ENCODE measurements around the gene MFRP. TPM values are rescaled to one million over a fixed set of nuclear protein-coding genes. Genes with fewer than 3 reads are reported as not detected.

The MFRP gene
- total and polyA plus RNA-seq, 7 experiments from 2014 or later, result not detected

DNA sequence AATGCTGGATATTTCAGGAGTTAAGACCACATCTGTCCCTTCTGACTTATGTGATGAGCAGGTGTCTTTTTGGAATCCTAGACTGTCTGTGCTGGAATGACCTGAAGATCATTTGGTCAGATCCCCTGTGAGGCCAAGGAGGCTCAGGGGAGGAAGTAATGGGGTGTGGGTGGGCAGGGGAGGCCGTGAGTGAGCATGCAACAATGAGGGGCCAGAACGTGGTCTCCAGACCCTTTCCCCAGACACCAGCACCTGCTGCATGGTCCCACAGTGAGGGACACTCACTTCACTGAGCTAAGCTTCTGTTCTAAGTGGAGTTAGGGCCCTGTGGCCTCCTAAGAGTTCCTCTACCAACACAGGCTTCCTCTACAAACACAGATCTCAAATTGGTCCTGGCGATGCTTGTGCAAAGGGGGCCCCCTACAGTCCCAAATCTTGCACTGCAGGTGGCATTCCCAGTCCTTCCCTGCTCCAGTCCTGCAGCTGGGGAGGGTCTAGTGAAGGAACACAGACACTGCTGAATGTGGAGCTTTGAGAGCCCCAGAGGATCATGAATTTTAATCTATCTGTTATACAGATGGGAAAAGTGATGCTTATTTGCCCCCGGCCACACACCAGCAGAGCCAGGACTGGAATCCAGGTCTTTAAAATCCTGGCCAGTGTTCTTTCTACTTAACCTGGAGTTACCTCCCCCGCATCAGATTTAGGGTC lies 27.6 kb upstream of the MFRP start:
- ChIA-PET CTCF (interaction anchor here (1.0 to 2.7 kb wide), 5 partner anchors 7 to 36 kb away, joined by 3 to 14 read pairs (median 3); partner anchors contain the start of gene USP2), POLR2A (interaction anchor here (0.9 kb wide), 1 partner anchor 34 kb away, joined by 3 read pairs; the partner anchor contains the start of gene C1QTNF5)
- no peak overlapping the region for H3K4me3 ChIP-seq (ENCODE audit: low read length)
- DNase-seq (peak in 6 of 9 donors; percentile 23 to 46 (median 28)), ATAC-seq (peak; percentile 60)
- Mint-ChIP-seq H3K27me3 (peaks cover 5 to 23% (median 9%) of the 10 kb centered on the region in 5 donors), H3K4me3 (no peak overlapping the region), H3K9me3 (no peaks in the 10 kb centered on the region), H3K4me1 (peaks cover 0 to 10% (median 6%) of the 10 kb centered on the region in 7 donors), H3K27ac (no peak overlapping the region), H3K36me3 (no peaks in the 10 kb centered on the region)
- H3K27me3 ChIP-seq (ENCODE audit: control insufficient read depth in 2 of 2, insufficient read depth in 2 of 2, low read length in 2 of 2), result no peaks in the 10 kb centered on the region
- intact Hi-C loops (cut with micrococcal nuclease), result loop anchor here (1.0 kb wide), 1 partner anchor 18 kb away; no protein-coding TSS in a partner anchor
- H3K4me1 ChIP-seq (ENCODE audit: control insufficient read depth in 2 of 2, insufficient read depth in 2 of 2, low read length in 2 of 2), result peaks cover 0 to 11% of the 10 kb centered on the region in 2 donors
- H3K27ac ChIP-seq (ENCODE audit: low read depth, low read length), result no peak overlapping the region
- no peaks in the 10 kb centered on the region for H3K36me3 ChIP-seq (ENCODE audit: control insufficient read depth in 2 of 3, insufficient read depth in 3 of 3, low read length in 3 of 3)
- H3K9me3 ChIP-seq (ENCODE audit: control insufficient read depth in 2 of 3, low read length in 3 of 3), result no peaks in the 10 kb centered on the region

DNA sequence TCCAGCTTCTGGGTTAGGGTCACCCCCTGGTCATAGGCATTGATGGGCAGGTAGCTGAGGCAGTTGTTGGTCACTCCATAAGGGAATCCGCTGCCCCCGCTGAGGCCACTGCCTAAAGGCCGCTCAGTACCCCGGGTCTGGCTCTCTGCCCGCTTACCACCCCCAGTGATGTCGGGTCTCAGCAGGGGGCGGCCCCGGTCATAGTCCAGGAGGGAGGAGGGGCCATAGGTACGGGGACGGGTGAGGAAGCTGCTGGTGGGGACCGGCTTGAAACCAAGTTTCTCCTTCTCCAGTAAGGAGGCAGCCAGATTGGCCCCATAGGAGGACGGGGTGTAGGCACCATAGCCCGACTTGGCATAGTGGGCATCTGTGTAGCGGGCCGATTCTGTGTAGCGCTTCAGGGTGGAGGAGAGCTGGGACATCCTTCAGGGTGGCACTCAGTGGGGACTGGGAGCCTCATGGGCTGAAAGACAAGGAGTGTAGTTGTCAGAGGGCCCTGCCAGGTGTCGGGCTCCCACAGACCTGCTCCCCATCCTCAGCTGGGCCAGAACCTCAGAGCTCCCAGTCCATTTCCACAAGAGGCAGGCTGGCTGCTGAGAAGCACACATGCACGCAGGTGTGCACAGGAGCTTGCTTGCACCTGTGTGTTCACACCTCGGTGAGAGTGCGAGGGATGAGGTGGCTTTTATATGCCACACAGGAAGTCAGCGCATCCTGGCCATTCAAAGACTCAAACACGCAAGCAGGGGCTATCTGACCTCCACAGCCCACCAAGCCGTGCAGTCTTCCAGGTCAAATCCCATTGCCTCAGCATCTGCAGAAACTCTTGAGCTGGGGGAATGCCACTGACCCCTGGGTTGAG lies 26.8 kb upstream of the MFRP start:
- DNase-seq (no peak), ATAC-seq (no peak)
- peaks cover 0 to 2% of the 10 kb centered on the region in 2 donors for H3K27me3 ChIP-seq (ENCODE audit: control insufficient read depth in 2 of 2, insufficient read depth in 2 of 2, low read length in 2 of 2)
- Mint-ChIP-seq H3K36me3 (no peaks in the 10 kb centered on the region), H3K9me3 (no peaks in the 10 kb centered on the region), H3K27ac (no peak overlapping the region), H3K4me1 (peaks cover 0 to 10% (median 6%) of the 10 kb centered on the region in 7 donors), H3K27me3 (peaks cover 6 to 26% (median 13%) of the 10 kb centered on the region in 5 donors), H3K4me3 (no peak overlapping the region)
- no peak overlapping the region for H3K27ac ChIP-seq (ENCODE audit: low read depth, low read length)
- ChIA-PET CTCF (interaction anchor here (1.0 to 2.7 kb wide), 5 partner anchors 8 to 35 kb away, joined by 3 to 14 read pairs (median 3); partner anchors contain the start of gene USP2), POLR2A (interaction anchor here (0.7 to 0.9 kb wide), 2 partner anchors 17 to 33 kb away, joined by 3 to 5 read pairs; partner anchors contain the start of gene C1QTNF5)
- H3K36me3 ChIP-seq (ENCODE audit: control insufficient read depth in 2 of 3, insufficient read depth in 3 of 3, low read length in 3 of 3), result no peaks in the 10 kb centered on the region
- no peak overlapping the region for H3K4me3 ChIP-seq (ENCODE audit: low read length)
- intact Hi-C loops (cut with micrococcal nuclease), result no loop called here
- H3K4me1 ChIP-seq (ENCODE audit: control insufficient read depth in 2 of 2, insufficient read depth in 2 of 2, low read length in 2 of 2), result peaks cover 0 to 11% of the 10 kb centered on the region in 2 donors
- H3K9me3 ChIP-seq (ENCODE audit: control insufficient read depth in 2 of 3, low read length in 3 of 3), result no peaks in the 10 kb centered on the region

DNA sequence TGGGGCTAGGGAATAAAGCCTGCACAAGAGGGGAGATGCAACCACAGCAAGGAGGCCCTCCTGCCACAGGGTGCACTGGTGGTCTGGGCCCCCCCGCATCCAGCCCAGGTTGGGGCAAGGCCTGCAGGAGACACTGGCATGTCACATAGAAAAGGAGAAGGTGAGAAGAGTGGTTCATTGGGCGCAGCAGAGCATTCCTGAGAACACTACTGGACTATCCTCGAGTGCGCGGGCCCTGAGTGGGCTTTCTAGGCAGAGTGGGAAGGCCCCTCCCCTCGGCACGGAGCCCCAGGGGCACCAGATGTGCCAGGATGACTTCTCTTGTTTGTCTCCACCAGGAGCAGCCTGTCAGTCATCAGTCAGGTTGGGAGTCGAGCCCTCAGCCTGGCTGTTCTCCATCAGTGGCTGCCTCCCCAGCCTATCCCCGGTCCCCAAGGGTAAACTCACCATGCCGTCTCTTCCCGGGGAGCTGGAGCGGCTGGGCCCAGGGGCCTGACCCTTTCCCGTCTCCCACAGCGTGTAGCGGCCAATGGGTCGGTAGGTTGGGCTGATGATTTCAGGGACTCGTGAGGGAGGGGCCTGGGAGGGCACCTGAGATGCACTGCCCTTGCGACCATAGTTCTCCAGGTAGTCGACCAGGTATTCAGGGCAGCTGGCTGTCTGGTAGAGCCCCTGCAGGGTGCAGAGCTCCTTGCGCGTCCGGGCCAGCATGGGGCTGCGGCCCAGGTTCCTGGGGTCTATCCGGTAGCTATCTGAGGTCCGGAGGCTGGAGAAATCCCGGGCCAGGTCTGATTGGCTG lies 26.0 kb upstream of the MFRP start:
- H3K27me3 ChIP-seq (ENCODE audit: control insufficient read depth in 2 of 2, insufficient read depth in 2 of 2, low read length in 2 of 2), result peaks cover 0 to 7% of the 10 kb centered on the region in 2 donors
- H3K9me3 ChIP-seq (ENCODE audit: control insufficient read depth in 2 of 3, low read length in 3 of 3), result no peaks in the 10 kb centered on the region
- H3K4me3 Mint-ChIP-seq, result no peak overlapping the region
- peaks cover 0 to 10% (median 6%) of the 10 kb centered on the region in 7 donors for H3K4me1 Mint-ChIP-seq
- POLR2A ChIA-PET, result interaction anchor here (0.7 kb wide), 1 partner anchor 17 kb away, joined by 5 read pairs; no protein-coding TSS in a partner anchor
- no peaks in the 10 kb centered on the region for H3K36me3 Mint-ChIP-seq
- no peaks in the 10 kb centered on the region for H3K9me3 Mint-ChIP-seq
- DNase-seq, result no peak
- H3K27me3 Mint-ChIP-seq, result peaks cover 10 to 34% (median 17%) of the 10 kb centered on the region in 5 donors
- H3K36me3 ChIP-seq (ENCODE audit: control insufficient read depth in 2 of 3, insufficient read depth in 3 of 3, low read length in 3 of 3), result no peaks in the 10 kb centered on the region
- no peak overlapping the region for H3K4me3 ChIP-seq (ENCODE audit: low read length)
- no peak overlapping the region for H3K27ac ChIP-seq (ENCODE audit: low read depth, low read length)
- ATAC-seq, result no peak
- H3K4me1 ChIP-seq (ENCODE audit: control insufficient read depth in 2 of 2, insufficient read depth in 2 of 2, low read length in 2 of 2), result peaks cover 0 to 11% of the 10 kb centered on the region in 2 donors
- H3K27ac Mint-ChIP-seq, result no peak overlapping the region
- intact Hi-C loops (cut with micrococcal nuclease), result no loop called here
- CTCF ChIA-PET, result interaction anchor here (1.0 to 1.5 kb wide), 3 partner anchors 8 to 10 kb away, joined by 3 read pairs; partner anchors contain the start of gene USP2

DNA sequence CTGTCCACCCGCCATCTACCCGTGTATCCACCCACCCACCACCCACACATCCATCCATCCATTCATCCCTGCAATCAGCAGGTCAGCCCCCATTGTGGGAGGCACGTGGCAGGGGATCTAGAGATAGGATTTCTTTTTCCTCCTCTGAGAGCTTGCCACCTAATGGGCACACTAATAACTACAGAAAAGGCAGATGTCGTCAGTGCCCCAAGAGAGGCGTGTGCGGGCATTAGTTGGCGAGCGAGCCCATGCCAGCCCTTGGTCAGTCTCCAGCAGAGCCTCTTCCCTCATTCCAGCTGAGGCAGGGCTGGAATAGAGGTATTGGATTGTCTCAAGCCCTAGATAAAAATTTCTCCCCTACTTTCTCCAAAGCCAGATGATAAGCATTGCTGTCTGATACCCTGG lies 25.3 kb upstream of the MFRP start:
- H3K27me3 ChIP-seq (ENCODE audit: control insufficient read depth in 2 of 2, insufficient read depth in 2 of 2, low read length in 2 of 2), result peaks cover 0 to 7% of the 10 kb centered on the region in 2 donors
- no peak for ATAC-seq

DNA sequence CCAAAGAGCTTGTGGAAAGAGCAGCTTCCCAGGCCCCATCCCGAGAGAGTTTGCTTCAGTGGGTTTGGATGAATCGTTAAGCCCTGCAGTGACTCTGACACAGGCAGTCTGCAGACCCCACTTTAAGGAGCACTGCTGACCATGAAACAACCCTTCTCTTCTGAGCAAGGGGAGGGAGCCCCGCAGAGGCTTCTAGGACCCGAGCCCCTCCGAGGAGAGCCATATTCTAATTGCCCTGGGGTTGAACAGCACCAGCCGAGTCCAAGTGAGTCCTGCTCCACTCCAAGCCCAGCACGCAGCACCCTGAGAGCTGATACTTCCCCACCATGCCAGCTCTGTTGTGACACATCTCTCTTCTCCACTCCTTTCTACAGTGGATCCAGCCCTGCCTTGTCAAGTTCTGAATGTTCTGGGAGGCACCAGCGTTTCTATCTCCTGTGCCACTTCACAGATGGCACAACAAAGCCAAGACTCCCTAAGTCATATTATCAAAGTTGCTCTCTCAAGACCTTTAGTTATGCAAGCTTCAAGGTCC lies 24.6 kb upstream of the MFRP start:
- no peak overlapping the region for H3K27ac Mint-ChIP-seq
- peaks cover 22 to 47% (median 29%) of the 10 kb centered on the region in 5 donors for H3K27me3 Mint-ChIP-seq
- H3K27me3 ChIP-seq (ENCODE audit: control insufficient read depth in 2 of 2, insufficient read depth in 2 of 2, low read length in 2 of 2), result peaks cover 0 to 7% of the 10 kb centered on the region in 2 donors

More for the DNA sequence above, 25.3 kb upstream of the MFRP start:
- Histone ChIP-seq H3K36me3 (ENCODE audit: control insufficient read depth in 2 of 3, insufficient read depth in 3 of 3, low read length in 3 of 3) (no peaks in the 10 kb centered on the region), H3K4me1 (ENCODE audit: control insufficient read depth in 2 of 2, insufficient read depth in 2 of 2, low read length in 2 of 2) (peaks cover 0 to 11% of the 10 kb centered on the region in 2 donors), H3K9me3 (ENCODE audit: control insufficient read depth in 2 of 3, low read length in 3 of 3) (no peaks in the 10 kb centered on the region), H3K4me3 (ENCODE audit: low read length) (no peak overlapping the region), H3K27ac (ENCODE audit: low read depth, low read length) (no peak overlapping the region)
- H3K4me3 Mint-ChIP-seq, result no peak overlapping the region
- no peaks in the 10 kb centered on the region for H3K36me3 Mint-ChIP-seq
- H3K4me1 Mint-ChIP-seq, result peaks cover 0 to 10% (median 6%) of the 10 kb centered on the region in 7 donors
- DNase-seq, result no peak
- ChIA-PET CTCF (no interaction called here), POLR2A (no interaction called here)
- H3K9me3 Mint-ChIP-seq, result no peaks in the 10 kb centered on the region
- intact Hi-C loops (cut with micrococcal nuclease), result no loop called here
- H3K27me3 Mint-ChIP-seq, result peaks cover 16 to 41% (median 22%) of the 10 kb centered on the region in 5 donors
- no peak overlapping the region for H3K27ac Mint-ChIP-seq

More for the DNA sequence above, 24.6 kb upstream of the MFRP start:
- ChIA-PET POLR2A (no interaction called here), CTCF (interaction anchor here (0.6 to 1.3 kb wide), 3 partner anchors 11 to 305 kb away, joined by 3 to 4 read pairs (median 3); no protein-coding TSS in a partner anchor)
- Mint-ChIP-seq H3K4me1 (peaks cover 0 to 10% (median 6%) of the 10 kb centered on the region in 7 donors), H3K36me3 (peaks cover 0 to 6% (median 0%) of the 10 kb centered on the region in 5 donors), H3K9me3 (no peaks in the 10 kb centered on the region), H3K4me3 (no peak overlapping the region)
- Histone ChIP-seq H3K4me3 (ENCODE audit: low read length) (no peak overlapping the region), H3K36me3 (ENCODE audit: control insufficient read depth in 2 of 3, insufficient read depth in 3 of 3, low read length in 3 of 3) (no peaks in the 10 kb centered on the region), H3K4me1 (ENCODE audit: control insufficient read depth in 2 of 2, insufficient read depth in 2 of 2, low read length in 2 of 2) (peaks cover 0 to 11% of the 10 kb centered on the region in 2 donors), H3K27ac (ENCODE audit: low read depth, low read length) (no peak overlapping the region), H3K9me3 (ENCODE audit: control insufficient read depth in 2 of 3, low read length in 3 of 3) (no peaks in the 10 kb centered on the region)
- no peak for ATAC-seq
- DNase-seq, result no peak
- intact Hi-C loops (cut with micrococcal nuclease), result no loop called here
